Gastrocnemius medialis (tissue), 4 donors: ENCODE results near the gene CRYGA. TPM values are rescaled to one million over a fixed set of nuclear protein-coding genes. Genes with fewer than 3 reads are reported as not detected.

Experiments used
- ATAC-seq, 2 donors: fragments of 150-250 bp; one replicate each; pipeline ENCODE4 v1.9.1; 2016
- DNase-seq, 2 donors: peaks; one replicate each; pipeline ENCODE4 v3.0.0-alpha.2; 2019
- H3K27ac ChIP-seq, 4 donors: fragments of 200-600 bp; sonication (generic); 1 replicate in 1 of 4; 2 replicates in 3 of 4; pipeline ENCODE4 v1.5.1; 2016 to 2018; ENCODE audit warnings: mild to moderate bottlenecking in 2 of 4, moderate library complexity in 1 of 4
- H3K27me3 ChIP-seq, 3 donors: fragments of 200-600 bp; sonication (generic) in 2 of 3; 1 replicate in 1 of 3; 2 replicates in 2 of 3; pipeline versions ENCODE4 v1.5.1 to v1.6.0; 2016 to 2019; ENCODE audit warnings: mild to moderate bottlenecking in 1 of 3, moderate library complexity in 1 of 3
- H3K36me3 ChIP-seq, 2 donors: fragments of 200-600 bp; sonication (generic) in 1 of 2; one replicate each; pipeline ENCODE4 v1.5.1; 2017 to 2018
- H3K4me1 ChIP-seq, 2 donors: fragments of 200-600 bp; sonication (generic) in 1 of 2; one replicate each; pipeline ENCODE4 v1.5.1; 2016 to 2017; ENCODE audit warnings: mild to moderate bottlenecking in 2 of 2
- H3K4me3 ChIP-seq, 4 donors: fragments of 200-600 bp; sonication (generic) in 3 of 4; 1 replicate in 1 of 4; 2 replicates in 3 of 4; pipeline ENCODE4 v1.5.1; 2016 to 2019; ENCODE audit warnings: mild to moderate bottlenecking in 2 of 4
- H3K9me3 ChIP-seq, 3 donors: fragments of 200-600 bp; sonication (generic) in 2 of 3; 1 replicate in 1 of 3; 2 replicates in 2 of 3; pipeline ENCODE4 v1.5.1; 2016 to 2019
- CTCF ChIP-seq, 5 experiments: fragments of 450-650 bp in 3 of 5; fragments of 200-600 bp in 2 of 5; sonication (generic) in 2 of 5; IDR thresholded peaks in 4 of 5; conservative IDR thresholded peaks in 1 of 5; 1 replicate in 4 of 5; 2 replicates in 1 of 5; pipeline ENCODE4 v1.5.1; 2016 to 2019; ENCODE audit warnings: antibody characterized with exemption in 5 of 5, mild to moderate bottlenecking in 3 of 5, moderate library complexity in 3 of 5
- POLR2A ChIP-seq, 2 donors: fragments of 450-650 bp; IDR thresholded peaks; one replicate each; pipeline ENCODE4 v1.6.1; 2017; ENCODE audit warnings: antibody characterized with exemption in 2 of 2, mild to moderate bottlenecking in 2 of 2, moderate library complexity in 2 of 2
- in situ Hi-C, 4 donors: fragments of 200-750 bp; cut with MboI; loops; one replicate each; pipeline versions ENCODE4 v1.15.0 to v1.8.0; 2017; ENCODE audit warnings: low sequenced_read_pairs in 4 of 4
- intact Hi-C: fragments of 100-400 bp; cut with DNase I; formaldehyde crosslinking; loops from one replicate; pipeline ENCODE4 v1.15.1; 2023; ENCODE audit warnings: low total_unique reads
- total RNA-seq, 4 donors: library from RNA; depleted of rRNA; stranded (reverse); fragments of >200 nt; gene quantifications; one replicate each; pipeline versions ENCODE4 v1.1.0 to v1.2.3, GENCODE V29; 2016

The CRYGA gene
- total RNA-seq, 4 donors from 2014 or later, result not detected

- Histone ChIP-seq H3K27ac (no peak overlapping the region), H3K4me1 (no peaks in the 10 kb centered on the region), H3K9me3 (no peaks in the 10 kb centered on the region), H3K36me3 (no peaks in the 10 kb centered on the region), H3K27me3 (no peaks in the 10 kb centered on the region), H3K4me3 (no peak overlapping the region)
- in situ Hi-C loops (no loop called here), intact Hi-C loops (no loop called here)
- ATAC-seq (no peak), DNase-seq (no peak)
- TF ChIP-seq CTCF (IDR thresholded peaks at IDR 0.05 in 4 of 5, conservative IDR thresholded peaks at IDR 0.05 in 1 of 5) (no peak), POLR2A (IDR thresholded peaks at IDR 0.05) (no peak)
These were observed 40.8 kb upstream of the CRYGA start for GRCh38 chr2:208204166-208204565.

- ATAC-seq (no peak), DNase-seq (no peak)
- intact Hi-C loops, result no loop called here
- H3K27ac ChIP-seq, result no peak overlapping the region
- no peaks in the 10 kb centered on the region for H3K27me3 ChIP-seq
- H3K4me3 ChIP-seq, result no peak overlapping the region
- no peaks in the 10 kb centered on the region for H3K4me1 ChIP-seq
- no peaks in the 10 kb centered on the region for H3K36me3 ChIP-seq
- in situ Hi-C loops, result no loop called here
- H3K9me3 ChIP-seq, result no peaks in the 10 kb centered on the region
- TF ChIP-seq CTCF (IDR thresholded peaks at IDR 0.05 in 4 of 5, conservative IDR thresholded peaks at IDR 0.05 in 1 of 5) (no peak), POLR2A (IDR thresholded peaks at IDR 0.05) (no peak)
These were observed 32.1 kb upstream of the CRYGA start for GRCh38 chr2:208195531-208195930.

GRCh38 chr2:208192611-208193236 lies 29.3 kb upstream of the CRYGA start:
- TF ChIP-seq CTCF (IDR thresholded peaks at IDR 0.05 in 4 of 5, conservative IDR thresholded peaks at IDR 0.05 in 1 of 5) (no peak), POLR2A (IDR thresholded peaks at IDR 0.05) (no peak)
- Histone ChIP-seq H3K4me1 (no peaks in the 10 kb centered on the region), H3K27ac (no peak overlapping the region), H3K9me3 (no peaks in the 10 kb centered on the region), H3K27me3 (no peaks in the 10 kb centered on the region), H3K36me3 (no peaks in the 10 kb centered on the region), H3K4me3 (no peak overlapping the region)
- no peak for DNase-seq
- no peak for ATAC-seq
- intact Hi-C loops (no loop called here), in situ Hi-C loops (no loop called here)

GRCh38 chr2:208189810-208190503 lies 26.6 kb upstream of the CRYGA start, which contains the start of gene C2orf80:
C2orf80 (minus strand) TSS chr2:208190030; CDS start chr2:208186986, 3,044 bp downstream.
- Histone ChIP-seq H3K4me1 (no peaks in the 10 kb centered on the region), H3K9me3 (no peaks in the 10 kb centered on the region), H3K36me3 (no peaks in the 10 kb centered on the region), H3K27ac (no peak within 1 kb of the TSS), H3K4me3 (no peak within 1 kb of the TSS), H3K27me3 (peaks cover 0 to 5% (median 5%) of the 10 kb centered on the region in 3 donors)
- TF ChIP-seq POLR2A (IDR thresholded peaks at IDR 0.05), result no peak
- TF ChIP-seq CTCF (IDR thresholded peaks at IDR 0.05 in 4 of 5, conservative IDR thresholded peaks at IDR 0.05 in 1 of 5), result no peak
- ATAC-seq, result no peak
- in situ Hi-C loops, result no loop called here
- DNase-seq, result no peak
- intact Hi-C loops, result no loop called here
